HG02623 (cell line): Measurements from ENCODE around the gene SELENOM.

ENCODE experiments used
- ATAC-seq: cut with Tn5 transposase; IDR thresholded peaks from one replicate; pipeline ENCODE4 v1.9.1; 2021; ENCODE audit warnings: moderate library complexity; ENCODE audit not compliant: unreplicated experiment

The SELENOM gene

DNA sequence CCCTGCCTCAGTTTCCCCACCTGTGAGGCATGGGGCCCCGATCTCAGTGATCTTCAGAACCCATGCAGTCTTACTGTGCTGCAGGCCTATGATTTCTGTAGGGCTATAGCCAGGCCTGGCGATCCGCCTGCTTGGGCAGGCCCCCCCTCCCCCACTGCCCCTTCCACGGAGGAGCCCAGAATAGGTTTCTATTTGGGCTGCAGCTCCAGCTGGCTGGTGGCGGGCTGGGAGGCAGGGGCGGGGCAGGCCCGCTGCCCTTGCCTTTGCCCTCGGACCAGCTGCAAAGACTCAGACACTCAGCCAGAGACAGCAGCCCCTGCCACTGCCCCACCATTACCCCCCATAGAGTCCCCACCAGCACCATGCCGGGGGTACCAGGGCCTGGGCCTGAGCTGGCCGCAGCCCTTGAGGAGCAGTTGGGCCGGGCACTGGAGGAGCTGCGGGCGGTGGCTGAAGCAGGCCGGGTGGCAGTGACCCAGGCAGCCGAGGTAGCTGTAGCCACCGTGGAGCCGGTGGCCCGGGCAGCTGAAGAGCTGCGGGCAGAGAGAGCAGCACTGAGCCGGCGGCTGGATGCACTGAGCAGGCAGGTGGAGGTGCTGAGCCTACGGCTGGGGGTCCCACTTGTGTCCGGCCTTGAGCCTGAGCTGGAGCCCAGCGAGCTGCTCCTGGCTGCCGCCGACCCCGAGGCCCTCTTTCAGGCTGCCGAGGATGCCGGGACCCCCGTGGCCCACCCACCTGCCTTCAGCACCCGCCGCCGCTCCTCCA, 14.1 kb downstream of the SELENOM start:
- no peak for ATAC-seq

- ATAC-seq: no peak
These were observed 15.2 kb downstream of the SELENOM start for GRCh38 chr22:31092161-31092560.

DNA sequence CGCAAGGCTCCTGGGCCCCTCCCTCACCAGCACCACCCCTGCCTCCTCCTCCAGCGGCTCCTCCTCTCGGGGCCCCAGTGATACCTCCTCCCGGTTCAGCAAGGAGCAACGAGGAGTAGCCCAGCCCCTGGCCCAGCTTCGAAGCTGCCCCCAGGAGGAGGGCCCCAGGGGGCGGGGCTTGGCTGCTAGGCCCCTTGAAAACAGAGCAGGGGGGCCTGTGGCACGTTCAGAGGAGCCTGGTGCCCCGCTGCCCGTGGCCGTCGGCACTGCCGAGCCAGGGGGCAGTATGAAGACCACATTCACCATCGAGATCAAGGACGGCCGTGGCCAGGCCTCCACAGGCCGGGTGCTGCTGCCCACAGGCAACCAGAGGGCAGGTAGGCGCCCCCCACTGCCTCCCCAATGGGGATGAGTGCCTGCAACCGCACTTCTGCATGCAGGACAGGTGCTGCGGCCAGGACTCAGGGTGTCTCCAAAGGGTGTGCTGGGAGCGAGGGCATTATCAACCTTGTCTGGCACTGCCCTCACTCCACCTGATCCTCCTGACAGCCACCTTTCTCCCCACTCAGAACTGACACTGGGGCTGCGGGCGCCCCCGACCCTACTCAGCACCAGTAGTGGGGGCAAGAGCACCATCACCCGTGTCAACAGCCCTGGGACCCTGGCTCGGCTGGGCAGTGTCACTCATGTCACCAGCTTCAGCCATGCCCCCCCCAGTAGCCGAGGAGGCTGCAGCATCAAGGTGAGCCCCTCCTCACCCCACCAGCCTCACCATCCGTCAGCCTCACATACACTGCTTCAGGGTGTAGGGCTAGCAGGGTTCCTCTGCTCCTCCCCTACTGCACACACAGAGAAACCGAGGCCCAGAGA, 16.0 kb downstream of the SELENOM start:
- ATAC-seq: no peak

DNA sequence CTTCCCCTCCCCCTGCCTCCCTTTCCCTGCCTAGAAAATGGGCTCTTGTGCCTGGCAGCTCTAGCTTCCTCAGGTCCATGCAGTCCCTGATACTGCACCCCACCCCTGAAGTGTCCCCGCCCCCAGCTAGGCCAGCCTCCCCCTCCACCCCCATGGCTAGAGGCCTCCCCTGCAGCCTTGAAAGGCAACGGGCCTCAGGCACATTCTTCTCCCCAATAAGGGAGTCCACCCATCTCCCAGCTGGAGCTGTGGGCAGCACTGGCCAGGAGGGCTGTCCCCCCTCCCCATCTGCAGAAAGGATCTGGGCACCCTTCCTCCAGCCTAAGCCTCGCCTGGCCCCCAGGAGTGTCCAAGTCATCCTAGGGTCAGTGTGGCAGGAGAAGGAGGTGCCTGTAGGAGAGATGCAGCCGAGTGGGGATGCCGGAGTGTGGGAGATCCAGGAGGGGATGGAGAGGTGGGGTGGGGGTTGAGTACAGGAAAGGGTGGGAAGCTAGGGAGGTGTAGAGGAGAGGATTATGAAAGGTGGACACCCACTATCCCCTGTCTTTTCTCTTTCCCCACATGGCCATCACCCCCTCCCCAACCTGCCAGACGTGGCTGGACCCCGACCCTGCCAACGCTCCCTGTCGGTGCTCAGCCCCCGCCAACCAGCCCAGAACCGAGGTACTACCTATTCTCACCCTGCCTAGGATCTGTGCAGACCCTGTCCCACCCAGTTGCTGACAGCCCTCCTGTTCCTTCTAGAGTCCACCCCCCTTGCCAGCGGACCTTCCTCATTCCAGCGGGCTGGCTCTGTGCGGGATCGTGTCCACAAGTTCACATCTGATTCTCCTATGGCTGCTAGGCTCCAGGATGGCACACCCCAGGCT, 16.9 kb downstream of the SELENOM start:
- ATAC-seq: no peak

DNA sequence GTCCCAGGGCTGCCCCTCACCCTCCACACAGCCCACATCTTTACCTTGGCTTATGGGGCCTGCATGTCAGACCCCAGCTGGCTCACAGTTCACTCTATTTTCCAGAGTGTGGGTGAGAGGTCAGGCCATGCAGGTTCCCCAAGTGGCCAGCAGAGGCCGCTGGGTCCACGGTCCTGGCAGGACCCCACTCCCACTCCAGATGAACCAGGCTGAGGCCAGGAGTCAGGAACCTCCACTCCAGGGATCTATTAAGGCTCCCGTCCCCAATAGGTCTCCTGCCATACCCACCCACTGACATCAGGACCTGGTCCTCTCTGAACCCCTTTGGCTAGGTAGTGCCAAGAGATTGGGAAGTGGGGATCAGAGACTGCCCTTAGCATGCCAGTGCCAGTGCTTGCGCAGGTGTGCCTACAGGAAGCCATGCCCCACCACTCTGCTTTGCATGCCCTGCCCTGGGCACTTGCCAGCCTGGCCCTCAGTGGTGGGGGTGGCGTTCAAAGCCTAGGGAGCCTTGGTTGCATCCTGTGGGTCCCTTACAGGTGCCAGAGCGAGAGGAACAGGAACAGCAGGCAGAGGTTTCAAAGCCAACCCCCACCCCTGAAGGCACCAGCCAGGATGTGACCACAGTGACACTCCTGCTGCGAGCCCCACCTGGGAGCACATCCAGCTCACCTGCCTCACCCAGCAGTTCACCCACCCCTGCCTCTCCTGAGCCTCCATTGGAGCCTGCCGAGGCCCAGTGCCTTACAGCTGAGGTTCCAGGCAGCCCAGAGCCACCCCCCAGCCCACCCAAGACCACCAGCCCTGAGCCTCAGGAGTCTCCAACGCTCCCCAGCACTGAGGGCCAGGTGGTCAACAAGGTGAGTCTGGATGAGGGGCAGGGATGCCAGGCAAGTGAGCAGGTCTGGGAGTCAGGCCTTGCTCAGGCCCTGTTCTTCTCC, 17.9 kb downstream of the SELENOM start:
- no peak for ATAC-seq

DNA sequence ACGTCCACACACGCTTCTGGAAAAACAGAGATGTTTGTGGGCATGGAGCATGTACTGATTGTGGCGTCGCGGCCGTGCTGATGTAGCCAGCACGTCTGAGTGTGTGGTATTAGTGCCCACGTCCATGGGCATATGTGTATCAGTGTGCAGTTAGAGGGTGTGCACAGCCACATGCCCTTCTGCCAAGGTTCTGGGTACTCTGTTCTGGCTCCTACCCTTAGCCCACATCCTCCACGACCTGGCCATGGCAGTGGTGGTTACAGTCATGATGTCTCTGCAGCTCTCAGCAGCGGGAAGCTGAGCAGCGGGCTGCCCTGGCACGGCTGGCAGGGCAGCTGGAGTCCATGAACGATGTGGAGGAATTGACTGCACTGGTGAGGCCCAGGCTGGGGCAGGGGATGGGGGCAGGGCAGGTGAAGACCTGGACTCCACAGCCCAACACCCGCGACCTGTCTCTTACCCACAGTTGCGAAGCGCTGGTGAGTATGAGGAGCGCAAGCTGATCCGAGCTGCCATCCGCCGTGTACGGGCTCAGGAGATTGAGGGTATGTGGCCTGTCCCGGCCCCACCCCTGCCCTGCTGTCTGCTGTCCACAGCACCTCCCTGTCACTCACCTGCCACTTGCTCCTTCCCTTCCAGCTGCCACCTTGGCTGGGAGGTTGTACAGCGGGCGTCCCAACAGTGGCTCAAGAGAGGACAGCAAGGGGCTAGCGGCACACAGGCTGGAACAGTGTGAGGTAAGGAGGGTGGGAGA, 19.0 kb downstream of the SELENOM start:
- no peak for ATAC-seq

GRCh38 chr22:31087744-31088215, 19.6 kb downstream of the SELENOM start:
- ATAC-seq: no peak

- ATAC-seq: no peak
These were observed 20.6 kb downstream of the SELENOM start for GRCh38 chr22:31086703-31087330.

- ATAC-seq: no peak
These were observed 21.4 kb downstream of the SELENOM start for GRCh38 chr22:31085928-31086327.

DNA sequence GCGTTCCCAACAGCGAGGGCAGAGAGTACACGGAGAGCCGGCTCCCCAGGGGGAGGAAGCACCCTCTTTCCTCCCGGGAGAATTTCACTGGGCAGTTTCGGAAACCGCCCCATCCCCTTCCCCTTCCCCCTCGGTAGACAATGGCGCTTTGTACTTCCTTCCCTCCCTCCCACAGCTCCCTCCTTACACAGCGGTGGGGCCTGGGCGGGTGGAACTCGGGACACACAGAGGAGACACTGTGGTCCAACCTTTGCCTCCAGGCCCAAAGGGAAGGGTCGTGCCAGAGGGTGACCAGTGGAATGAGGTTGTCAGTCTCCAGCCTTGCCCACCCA, 21.9 kb downstream of the SELENOM start:
- ATAC-seq: no peak

DNA sequence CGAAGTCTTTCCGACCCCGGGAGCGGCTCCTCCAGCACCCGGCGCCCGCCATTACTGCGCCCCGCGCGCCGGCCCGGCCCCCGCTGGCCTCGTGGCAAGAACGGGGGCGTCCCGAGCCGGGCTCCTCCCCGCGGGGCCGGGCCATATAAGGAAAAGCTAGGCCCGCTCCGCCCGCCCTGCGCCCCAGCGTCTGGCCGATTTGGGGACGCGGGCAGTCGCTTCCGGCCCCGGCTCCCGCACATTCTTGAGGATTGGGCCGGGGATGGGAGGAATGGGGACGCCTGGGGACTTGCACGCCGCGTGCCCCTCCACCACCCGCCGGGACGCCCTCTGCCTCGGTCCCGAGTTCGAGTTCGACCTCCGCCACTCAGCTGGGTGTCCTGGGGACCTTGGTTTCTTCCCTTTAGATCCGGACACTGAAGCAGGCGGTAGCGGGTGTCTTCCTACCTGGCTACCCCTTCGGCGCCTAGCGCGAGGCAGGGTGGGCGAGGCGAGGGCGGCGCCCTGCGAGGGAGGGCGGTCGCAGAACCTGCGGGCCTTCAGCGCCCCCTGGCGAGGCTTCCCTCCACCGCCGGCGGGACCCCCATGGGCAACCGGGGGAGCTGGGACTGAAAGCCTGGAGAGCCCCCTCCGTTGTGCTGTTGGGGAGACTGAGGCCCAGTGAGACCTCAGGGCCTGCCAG, 22.4 kb downstream of the SELENOM start:
- ATAC-seq: peak; percentile 52

- no peak for ATAC-seq
These were observed 23.2 kb downstream of the SELENOM start for GRCh38 chr22:31083923-31084810.

DNA sequence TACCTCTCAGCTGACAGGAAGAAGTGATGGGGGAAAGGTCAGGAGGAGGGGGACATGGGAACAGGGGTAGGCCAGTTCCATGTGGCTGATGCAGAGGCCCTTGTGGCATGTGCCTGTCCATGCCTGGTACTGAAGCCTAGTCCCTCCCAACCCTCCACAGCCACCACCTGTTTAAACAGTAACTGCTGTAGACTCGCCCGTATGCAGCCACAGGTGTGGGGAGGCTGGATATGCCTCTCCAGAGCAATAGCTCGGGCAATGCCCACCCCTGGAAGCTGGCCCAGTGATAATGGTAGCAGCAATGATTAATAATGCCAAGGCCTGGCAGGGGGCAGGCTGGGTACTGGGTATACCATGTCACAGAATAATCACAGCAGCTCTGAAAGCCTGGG, 24.0 kb downstream of the SELENOM start:
- ATAC-seq: no peak

GRCh38 chr22:31082606-31083376, 24.6 kb downstream of the SELENOM start:
- ATAC-seq: no peak

DNA sequence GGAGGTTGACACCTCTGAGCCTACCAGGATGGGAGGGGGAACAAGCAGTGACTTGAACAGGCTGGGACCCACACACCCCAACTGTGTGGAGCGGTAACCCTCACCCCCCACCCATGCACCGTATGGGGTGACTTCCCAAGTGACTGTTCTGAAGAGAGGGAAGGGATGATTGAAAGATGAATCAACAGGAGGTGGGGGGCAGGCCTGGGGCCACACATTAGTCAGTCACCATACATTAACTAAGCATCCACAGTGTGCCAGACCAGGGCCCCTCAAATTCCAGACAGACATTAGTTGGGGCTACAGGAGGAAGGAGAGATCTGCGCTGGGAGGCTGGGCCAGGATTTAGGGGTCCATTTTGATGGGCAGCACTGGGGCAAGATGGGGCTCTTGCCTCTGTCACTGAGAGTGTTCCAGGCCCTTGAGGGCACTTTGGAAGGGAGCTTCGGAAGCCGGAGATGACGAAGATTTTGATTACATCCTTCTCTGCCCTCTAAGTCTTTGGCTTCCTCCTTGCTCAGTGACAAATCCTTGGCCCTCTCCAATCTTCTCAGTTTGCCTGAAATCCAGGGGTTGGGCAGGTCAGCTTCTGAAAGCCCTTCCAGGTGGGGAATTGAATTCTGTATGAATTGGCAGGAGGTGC, 25.3 kb downstream of the SELENOM start:
- ATAC-seq: no peak
